ENCODE results near the gene VTCN1.

Gene VTCN1

DNA sequence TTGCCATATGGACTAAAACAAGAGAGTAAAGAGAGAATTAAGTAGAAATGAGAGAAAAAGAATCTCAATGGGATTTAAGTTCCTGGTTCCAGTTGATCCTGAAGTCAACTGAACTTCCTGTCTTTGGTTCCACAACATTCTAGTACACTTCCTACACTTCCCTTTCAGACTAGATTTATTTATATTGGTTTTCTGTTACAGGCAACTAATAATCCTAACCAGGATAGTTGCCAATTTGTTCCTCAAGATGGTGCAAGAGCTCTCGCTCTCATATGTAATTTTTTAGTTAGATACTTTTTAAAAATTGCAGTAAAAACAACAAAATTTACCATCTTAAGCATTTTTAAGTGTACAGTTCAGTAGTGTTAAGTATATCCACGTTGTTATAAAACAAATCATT, 60.4 kb downstream of the VTCN1 start:
- no peak for DNase-seq (ENCODE audit: low read depth)
- TF ChIP-seq, protein P1, sequence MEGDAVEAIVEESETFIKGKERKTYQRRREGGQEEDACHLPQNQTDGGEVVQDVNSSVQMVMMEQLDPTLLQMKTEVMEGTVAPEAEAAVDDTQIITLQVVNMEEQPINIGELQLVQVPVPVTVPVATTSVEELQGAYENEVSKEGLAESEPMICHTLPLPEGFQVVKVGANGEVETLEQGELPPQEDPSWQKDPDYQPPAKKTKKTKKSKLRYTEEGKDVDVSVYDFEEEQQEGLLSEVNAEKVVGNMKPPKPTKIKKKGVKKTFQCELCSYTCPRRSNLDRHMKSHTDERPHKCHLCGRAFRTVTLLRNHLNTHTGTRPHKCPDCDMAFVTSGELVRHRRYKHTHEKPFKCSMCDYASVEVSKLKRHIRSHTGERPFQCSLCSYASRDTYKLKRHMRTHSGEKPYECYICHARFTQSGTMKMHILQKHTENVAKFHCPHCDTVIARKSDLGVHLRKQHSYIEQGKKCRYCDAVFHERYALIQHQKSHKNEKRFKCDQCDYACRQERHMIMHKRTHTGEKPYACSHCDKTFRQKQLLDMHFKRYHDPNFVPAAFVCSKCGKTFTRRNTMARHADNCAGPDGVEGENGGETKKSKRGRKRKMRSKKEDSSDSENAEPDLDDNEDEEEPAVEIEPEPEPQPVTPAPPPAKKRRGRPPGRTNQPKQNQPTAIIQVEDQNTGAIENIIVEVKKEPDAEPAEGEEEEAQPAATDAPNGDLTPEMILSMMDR (conservative IDR thresholded peaks at IDR 0.05; ENCODE audit: low read depth, low read length) = no peak
- H3K4me3 ChIP-seq (ENCODE audit: low read length) = no peak overlapping the region

- no peak overlapping the region for H3K4me3 ChIP-seq (ENCODE audit: low read length)
- DNase-seq (ENCODE audit: low read depth) = no peak
- TF ChIP-seq, protein P1 (conservative IDR thresholded peaks at IDR 0.05; ENCODE audit: low read depth, low read length) = no peak
Measured at GRCh38 chr1:117147856-117148588, 62.7 kb downstream of the VTCN1 start.

- TF ChIP-seq, protein P1 (conservative IDR thresholded peaks at IDR 0.05; ENCODE audit: low read depth, low read length) = no peak
- no peak for DNase-seq (ENCODE audit: low read depth)
- no peak overlapping the region for H3K4me3 ChIP-seq (ENCODE audit: low read length)
Measured at GRCh38 chr1:117147341-117147831, 63.3 kb downstream of the VTCN1 start.

GRCh38 chr1:117146575-117147340, 64.0 kb downstream of the VTCN1 start:
- H3K4me3 ChIP-seq (ENCODE audit: low read length) = no peak overlapping the region
- TF ChIP-seq, protein P1 (conservative IDR thresholded peaks at IDR 0.05; ENCODE audit: low read depth, low read length) = no peak
- DNase-seq (ENCODE audit: low read depth) = no peak

DNA sequence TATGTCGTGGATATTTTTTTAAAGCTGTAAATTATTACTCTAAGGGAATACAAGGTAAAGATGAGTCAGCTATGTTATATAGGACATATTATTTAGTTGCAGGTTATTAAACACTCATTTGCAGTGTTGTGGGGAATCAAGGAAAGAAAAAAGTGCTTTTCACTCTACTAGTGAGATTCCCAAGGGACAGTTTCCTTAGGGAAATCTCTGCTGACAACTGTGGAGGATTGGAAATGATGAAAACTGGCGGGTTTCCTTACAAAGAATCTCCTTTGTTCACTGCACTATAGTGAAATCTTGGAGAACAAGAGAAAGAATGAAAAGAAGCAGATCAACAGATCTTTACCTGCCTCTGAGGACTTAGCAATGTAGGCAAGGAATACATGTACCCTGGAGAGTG, 64.7 kb downstream of the VTCN1 start:
- H3K4me3 ChIP-seq (ENCODE audit: low read length) = no peak overlapping the region
- TF ChIP-seq, protein P1 (conservative IDR thresholded peaks at IDR 0.05; ENCODE audit: low read depth, low read length) = no peak
- no peak for DNase-seq (ENCODE audit: low read depth)

DNA sequence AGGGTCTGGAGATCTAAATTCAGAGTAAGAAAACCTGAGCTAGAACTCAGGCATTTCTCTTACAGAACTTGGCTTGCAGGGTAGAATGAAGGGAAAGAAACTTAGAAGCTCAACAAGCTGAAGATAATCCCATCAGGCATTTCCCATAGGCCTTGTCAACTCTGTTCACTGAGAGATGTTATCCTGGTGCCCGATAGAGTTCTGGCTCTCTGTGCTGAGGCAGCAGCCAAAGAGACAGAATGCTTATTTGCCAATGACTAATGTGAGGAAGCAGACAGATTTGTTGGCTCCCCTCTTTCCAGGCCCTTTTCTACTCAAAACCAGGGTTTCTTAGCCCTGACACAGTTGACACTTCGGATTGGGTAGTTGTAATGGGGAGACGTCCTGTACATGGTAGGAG, 66.9 kb downstream of the VTCN1 start:
- TF ChIP-seq, protein P1 (conservative IDR thresholded peaks at IDR 0.05; ENCODE audit: low read depth, low read length) = no peak
- DNase-seq (ENCODE audit: low read depth) = peak; percentile 81
- H3K4me3 ChIP-seq (ENCODE audit: low read length) = no peak overlapping the region

Data from retinal pigment epithelial cell (primary cell).